Thyroid gland (tissue), 4 donors: ENCODE data around the gene GEN1. TPM values are rescaled to one million over a fixed set of nuclear protein-coding genes. Genes with fewer than 3 reads are reported as not detected.

Source experiments
- DNase-seq, 2 donors: peaks; one replicate each; pipeline ENCODE4 v3.0.0-alpha.2; 2019
- H3K27ac ChIP-seq, 3 donors: fragments of 200-600 bp; sonication (generic); 1 replicate in 2 of 3; 2 replicates in 1 of 3; pipeline ENCODE4 v1.5.1; 2016 to 2019; ENCODE audit warnings: mild to moderate bottlenecking in 1 of 3, moderate library complexity in 1 of 3
- H3K27me3 ChIP-seq: fragments of 200-600 bp; sonication (generic); one replicate; pipeline ENCODE4 v1.5.1; 2019
- H3K36me3 ChIP-seq, 2 donors: fragments of 200-600 bp; sonication (generic); one replicate each; pipeline ENCODE4 v1.5.1; 2016 to 2019
- H3K4me1 ChIP-seq, 2 donors: fragments of 200-600 bp; sonication (generic); one replicate each; pipeline ENCODE4 v1.5.1; 2017 to 2019
- H3K4me3 ChIP-seq, 3 donors: fragments of 200-600 bp; sonication (generic); replicated peaks in 1 of 3; 1 replicate in 2 of 3; 2 replicates in 1 of 3; pipeline ENCODE4 v1.5.1; 2016; ENCODE audit warnings: mild to moderate bottlenecking in 1 of 3
- H3K9me3 ChIP-seq: fragments of 200-600 bp; sonication (generic); one replicate; pipeline ENCODE4 v1.5.1; 2017
- POLR2A ChIP-seq, 2 donors: fragments of 450-650 bp; IDR thresholded peaks; one replicate each; pipeline ENCODE4 v1.6.1; 2017; ENCODE audit warnings: antibody characterized with exemption in 2 of 2, mild to moderate bottlenecking in 2 of 2, moderate library complexity in 1 of 2
- WGBS, 2 donors: methylation state at CpG; one replicate each; pipeline ENCODE4 v1.1.5; 2017; 5-methylcytosine and 5-hydroxymethylcytosine counted together
- intact Hi-C: fragments of 100-400 bp; cut with DNase I; formaldehyde crosslinking; loops from one replicate; pipeline ENCODE4 v1.15.1; 2023
- total RNA-seq, 4 donors: library from RNA; depleted of rRNA; stranded (reverse); fragments of >200 nt; gene quantifications; one replicate each; pipeline ENCODE4 v1.2.3, GENCODE V29; 2016
- TF ChIP-seq, protein P1 (sequence below), 6 experiments: fragments of 200-600 bp in 3 of 6; fragments of 450-650 bp in 3 of 6; sonication (generic) in 3 of 6; IDR thresholded peaks; one replicate each; pipeline ENCODE4 v1.5.1; 2016 to 2019; ENCODE audit warnings: antibody characterized with exemption in 6 of 6, mild to moderate bottlenecking in 2 of 6, inconsistent platforms in 1 of 6, moderate library complexity in 1 of 6

The GEN1 gene
- total RNA-seq, 4 donors from 2014 or later = 4.4 to 15.9 (median 9.8) TPM

DNA sequence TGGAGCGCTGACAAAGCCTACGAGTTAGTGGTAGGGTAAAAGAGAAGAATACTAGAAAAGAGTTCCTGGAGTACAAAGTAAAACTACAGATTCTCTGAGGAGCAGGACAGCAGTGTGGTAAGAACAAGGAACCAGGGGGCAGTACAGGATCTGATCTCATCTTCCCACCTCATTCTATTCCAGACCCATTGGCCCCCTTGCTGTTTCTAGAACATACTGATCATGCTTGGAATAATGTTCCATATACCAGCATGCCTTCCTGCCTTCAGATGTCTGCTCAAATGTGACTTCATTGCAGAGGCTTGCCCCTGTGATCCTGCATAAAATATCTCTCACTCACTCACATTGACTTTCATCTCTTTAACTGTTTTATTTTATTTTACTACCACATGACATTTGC is 81.6 kb downstream of the GEN1 start:
- no peaks in the 10 kb centered on the region for H3K27me3 ChIP-seq
- H3K4me3 ChIP-seq = no peak overlapping the region
- WGBS, 2 donors = 41 to 58% methylated on average over 2 of the region's 2 CpGs
- intact Hi-C loops = no loop called here
- no peak for TF ChIP-seq POLR2A (IDR thresholded peaks at IDR 0.05)
- TF ChIP-seq, protein P1, sequence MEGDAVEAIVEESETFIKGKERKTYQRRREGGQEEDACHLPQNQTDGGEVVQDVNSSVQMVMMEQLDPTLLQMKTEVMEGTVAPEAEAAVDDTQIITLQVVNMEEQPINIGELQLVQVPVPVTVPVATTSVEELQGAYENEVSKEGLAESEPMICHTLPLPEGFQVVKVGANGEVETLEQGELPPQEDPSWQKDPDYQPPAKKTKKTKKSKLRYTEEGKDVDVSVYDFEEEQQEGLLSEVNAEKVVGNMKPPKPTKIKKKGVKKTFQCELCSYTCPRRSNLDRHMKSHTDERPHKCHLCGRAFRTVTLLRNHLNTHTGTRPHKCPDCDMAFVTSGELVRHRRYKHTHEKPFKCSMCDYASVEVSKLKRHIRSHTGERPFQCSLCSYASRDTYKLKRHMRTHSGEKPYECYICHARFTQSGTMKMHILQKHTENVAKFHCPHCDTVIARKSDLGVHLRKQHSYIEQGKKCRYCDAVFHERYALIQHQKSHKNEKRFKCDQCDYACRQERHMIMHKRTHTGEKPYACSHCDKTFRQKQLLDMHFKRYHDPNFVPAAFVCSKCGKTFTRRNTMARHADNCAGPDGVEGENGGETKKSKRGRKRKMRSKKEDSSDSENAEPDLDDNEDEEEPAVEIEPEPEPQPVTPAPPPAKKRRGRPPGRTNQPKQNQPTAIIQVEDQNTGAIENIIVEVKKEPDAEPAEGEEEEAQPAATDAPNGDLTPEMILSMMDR (IDR thresholded peaks at IDR 0.05) = no peak
- DNase-seq = no peak
- no peaks in the 10 kb centered on the region for H3K36me3 ChIP-seq
- H3K9me3 ChIP-seq = no peaks in the 10 kb centered on the region
- H3K27ac ChIP-seq = no peak overlapping the region
- H3K4me1 ChIP-seq = no peaks in the 10 kb centered on the region

Other genes starting within 250 kb of the GEN1 start
- gene RAD51AP2, start 235.7 kb upstream of the GEN1 start, total RNA-seq = under 1 TPM in 2 of 4 donors, not detected in 2; 0.11 to 0.13 TPM
- under 1 TPM in 2 of 4 donors, not detected in 2; 0.33 to 0.45 TPM for gene VSNL1, start 213.4 kb upstream of the GEN1 start, total RNA-seq
- gene SMC6, start 328 bp upstream of the GEN1 start, total RNA-seq = 10 to 100 TPM; 15.4 to 30.0 (median 19.0) TPM
- not detected for gene MSGN1, start 62.3 kb downstream of the GEN1 start, total RNA-seq
- gene KCNS3, start 124.5 kb downstream of the GEN1 start, total RNA-seq = 10 to 100 TPM in 1 of 4 donors, 1 to 10 TPM in 3; 6.2 to 25.1 (median 7.6) TPM